ENCODE measurements around the gene OXER1. TPM values are rescaled to one million over a fixed set of nuclear protein-coding genes. Genes with fewer than 3 reads are reported as not detected.

Gene OXER1
- total RNA-seq, 2 experiments from 2014 or later, result not detected

DNA sequence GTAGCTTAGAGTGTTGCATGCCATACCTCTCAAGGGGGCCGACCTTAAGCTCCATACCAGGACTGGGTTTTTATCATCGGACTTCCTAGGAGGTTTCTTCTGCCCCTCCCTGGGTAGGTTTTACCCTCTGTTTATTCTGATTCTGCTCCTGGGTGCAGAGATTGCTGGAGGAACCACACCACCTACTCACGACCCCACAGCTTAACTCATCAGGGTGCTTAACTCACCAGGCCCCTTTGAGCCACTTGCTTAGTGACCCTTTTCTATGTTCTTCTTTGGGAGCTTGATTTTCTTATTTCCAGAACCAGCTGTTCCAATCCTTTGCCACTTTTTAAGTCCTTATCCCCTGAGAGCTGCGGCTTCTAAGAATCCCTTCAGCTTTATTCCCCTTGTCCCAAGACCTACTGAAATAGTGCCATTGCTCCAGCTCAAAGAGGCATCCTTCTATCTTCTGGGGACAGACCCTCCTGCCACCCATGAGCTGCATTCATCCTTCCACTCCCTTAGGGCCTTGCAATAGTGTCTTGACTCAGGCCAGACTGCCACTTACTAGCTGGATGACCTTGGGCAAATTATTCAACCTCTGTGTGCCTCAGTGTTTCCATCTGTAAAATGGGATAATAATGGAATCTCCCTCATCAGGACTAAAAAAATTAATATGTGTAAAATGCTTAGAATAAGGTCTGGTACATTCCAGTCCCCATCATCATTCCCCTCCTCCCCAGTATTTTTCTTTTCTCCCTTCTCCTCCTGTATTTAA, 5.8 kb downstream of the OXER1 start:
- Mint-ChIP-seq H3K27me3 (no peaks in the 10 kb centered on the region), H3K4me3 (no peak overlapping the region), H3K9me3 (no peaks in the 10 kb centered on the region), H3K27ac (no peak overlapping the region), H3K36me3 (no peaks in the 10 kb centered on the region), H3K4me1 (peaks cover 14% of the 10 kb centered on the region)
- POLR2A ChIA-PET, result no interaction called here
- no peak for DNase-seq
- ATAC-seq (ENCODE audit: low read depth), result no peak

DNA sequence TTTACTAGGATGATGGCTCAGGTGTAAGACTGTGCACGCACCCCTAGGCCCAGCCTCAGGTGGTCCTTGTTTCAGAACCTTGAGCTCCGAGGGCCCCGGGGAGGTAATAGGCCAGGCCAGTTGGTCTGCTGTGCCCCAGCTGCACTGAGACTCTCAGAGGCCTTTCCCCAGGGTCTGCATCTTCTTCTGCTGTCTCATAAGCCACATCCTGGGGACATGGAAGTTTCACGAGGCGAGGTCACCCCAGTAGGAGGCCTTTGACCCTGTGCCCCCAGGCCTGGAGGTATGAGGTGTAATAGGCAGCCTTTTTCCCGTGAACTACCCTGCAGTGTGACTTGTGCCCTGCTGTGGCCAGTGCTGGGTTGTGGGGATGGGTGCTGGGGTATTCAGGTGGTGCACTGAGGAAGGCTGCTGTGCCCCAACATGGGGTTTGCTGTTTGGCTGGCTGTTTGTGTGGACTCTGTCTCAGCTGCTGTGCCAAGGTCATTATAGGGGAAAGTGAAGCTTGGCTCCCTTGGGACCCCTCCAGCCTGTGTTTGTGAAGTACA, 6.9 kb downstream of the OXER1 start:
- peaks cover 13% of the 10 kb centered on the region for H3K4me1 Mint-ChIP-seq

DNA sequence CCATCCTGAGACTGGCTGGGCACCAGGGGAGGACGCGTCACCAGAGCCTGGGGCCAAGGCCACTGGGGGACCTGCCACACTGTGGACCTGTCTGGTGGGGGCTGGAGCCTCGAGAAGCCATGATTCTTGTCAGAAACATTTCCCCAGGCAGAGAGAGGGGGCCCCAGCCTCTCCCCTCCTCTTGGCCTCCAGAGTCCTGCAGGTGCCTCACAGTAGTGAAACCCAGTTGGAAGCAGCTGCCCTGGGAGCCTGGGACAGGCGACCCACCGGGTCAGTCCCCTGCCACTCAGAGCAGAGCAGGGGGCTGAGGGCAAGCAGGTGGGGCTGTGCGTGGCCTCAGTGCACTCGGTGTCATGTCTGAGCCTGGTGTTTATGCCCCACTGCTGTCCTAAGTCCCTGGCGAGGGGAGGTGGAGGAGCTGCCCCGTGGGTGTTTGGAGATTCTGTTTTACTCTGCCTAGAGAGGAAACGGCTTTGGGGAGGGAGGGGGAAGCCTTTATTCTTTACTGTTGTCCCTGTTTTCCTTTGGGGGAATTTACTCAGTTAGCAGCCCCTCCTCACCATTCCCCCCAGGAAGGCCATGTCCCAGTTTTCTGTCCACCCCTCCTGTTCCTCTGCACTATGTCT, 7.7 kb downstream of the OXER1 start:
- DNase-seq (no peak), ATAC-seq (ENCODE audit: low read depth) (no peak)
- no peaks in the 10 kb centered on the region for H3K27me3 Mint-ChIP-seq
- peaks cover 13% of the 10 kb centered on the region for H3K4me1 Mint-ChIP-seq
- H3K36me3 Mint-ChIP-seq, result no peaks in the 10 kb centered on the region
- no peak overlapping the region for H3K27ac Mint-ChIP-seq
- no peak overlapping the region for H3K4me3 Mint-ChIP-seq
- POLR2A ChIA-PET, result no interaction called here
- no peaks in the 10 kb centered on the region for H3K9me3 Mint-ChIP-seq

More for the DNA sequence above, 6.9 kb downstream of the OXER1 start:
- no peak for DNase-seq
- Mint-ChIP-seq H3K36me3 (no peaks in the 10 kb centered on the region), H3K9me3 (no peaks in the 10 kb centered on the region), H3K4me3 (no peak overlapping the region), H3K27me3 (no peaks in the 10 kb centered on the region), H3K27ac (no peak overlapping the region)
- ATAC-seq (ENCODE audit: low read depth), result no peak
- POLR2A ChIA-PET, result no interaction called here

DNA sequence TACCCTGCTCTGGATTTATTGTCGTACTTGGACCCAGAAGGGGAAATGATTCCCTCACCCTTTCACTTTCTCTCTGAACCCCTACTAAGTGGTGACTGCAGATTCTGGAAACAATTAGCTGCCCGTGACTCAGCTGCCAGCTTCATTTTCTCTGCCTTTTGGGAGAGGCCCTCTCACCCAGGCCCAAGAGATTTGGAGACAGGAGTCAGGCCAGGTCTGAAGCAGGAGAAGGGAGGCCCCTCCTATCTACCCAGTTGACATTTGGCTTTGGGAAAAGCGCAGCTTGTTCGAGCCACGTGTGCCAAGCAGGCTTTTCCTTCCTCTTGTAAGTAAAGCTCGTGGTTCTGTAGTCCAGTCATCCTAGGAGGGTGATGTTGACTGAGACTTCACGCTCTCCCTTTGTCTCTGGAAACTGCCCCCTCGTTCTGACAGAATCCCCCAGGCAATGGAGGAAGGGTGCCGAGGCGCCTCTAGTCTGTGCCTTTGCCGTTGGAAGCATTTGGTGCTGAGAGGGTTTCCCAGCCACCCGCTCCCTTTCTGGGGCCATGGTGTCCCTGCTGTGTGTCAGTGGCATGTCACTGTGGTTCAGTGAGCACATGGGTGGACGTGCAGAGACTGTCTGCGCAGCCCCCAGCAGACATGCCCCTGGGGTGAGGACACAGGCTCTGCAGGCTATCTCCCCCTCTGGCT, 8.6 kb downstream of the OXER1 start:
- ATAC-seq (ENCODE audit: low read depth) (no peak), DNase-seq (no peak)
- POLR2A ChIA-PET, result no interaction called here

DNA sequence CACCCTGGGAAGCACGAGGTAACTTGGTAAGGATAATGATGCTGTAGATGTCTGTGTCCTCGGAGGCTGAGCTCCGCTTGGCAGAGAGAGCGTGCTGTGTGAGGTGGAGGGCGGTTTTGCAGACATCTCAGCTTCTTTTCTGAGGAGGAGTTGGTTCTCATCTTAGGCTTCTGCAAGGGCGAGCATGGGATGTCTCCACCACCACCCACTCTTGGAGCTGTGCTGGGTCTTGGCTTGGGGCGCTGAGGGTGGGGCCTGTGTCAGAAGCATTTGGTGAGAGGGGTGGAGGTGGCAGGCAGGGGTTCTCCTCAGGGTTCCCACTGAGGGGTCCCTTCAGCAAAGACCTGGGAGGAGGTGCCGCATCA, 9.2 kb downstream of the OXER1 start:
- Mint-ChIP-seq H3K27me3 (no peaks in the 10 kb centered on the region), H3K9me3 (no peaks in the 10 kb centered on the region), H3K36me3 (no peaks in the 10 kb centered on the region), H3K4me3 (no peak overlapping the region), H3K4me1 (peaks cover 13% of the 10 kb centered on the region), H3K27ac (no peak overlapping the region)
- no peak for DNase-seq
- POLR2A ChIA-PET, result no interaction called here
- no peak for ATAC-seq (ENCODE audit: low read depth)

More for the DNA sequence above, 8.6 kb downstream of the OXER1 start:
- Mint-ChIP-seq H3K27me3 (no peaks in the 10 kb centered on the region), H3K4me3 (no peak overlapping the region), H3K27ac (no peak overlapping the region), H3K9me3 (no peaks in the 10 kb centered on the region), H3K36me3 (no peaks in the 10 kb centered on the region), H3K4me1 (peaks cover 13% of the 10 kb centered on the region)

DNA sequence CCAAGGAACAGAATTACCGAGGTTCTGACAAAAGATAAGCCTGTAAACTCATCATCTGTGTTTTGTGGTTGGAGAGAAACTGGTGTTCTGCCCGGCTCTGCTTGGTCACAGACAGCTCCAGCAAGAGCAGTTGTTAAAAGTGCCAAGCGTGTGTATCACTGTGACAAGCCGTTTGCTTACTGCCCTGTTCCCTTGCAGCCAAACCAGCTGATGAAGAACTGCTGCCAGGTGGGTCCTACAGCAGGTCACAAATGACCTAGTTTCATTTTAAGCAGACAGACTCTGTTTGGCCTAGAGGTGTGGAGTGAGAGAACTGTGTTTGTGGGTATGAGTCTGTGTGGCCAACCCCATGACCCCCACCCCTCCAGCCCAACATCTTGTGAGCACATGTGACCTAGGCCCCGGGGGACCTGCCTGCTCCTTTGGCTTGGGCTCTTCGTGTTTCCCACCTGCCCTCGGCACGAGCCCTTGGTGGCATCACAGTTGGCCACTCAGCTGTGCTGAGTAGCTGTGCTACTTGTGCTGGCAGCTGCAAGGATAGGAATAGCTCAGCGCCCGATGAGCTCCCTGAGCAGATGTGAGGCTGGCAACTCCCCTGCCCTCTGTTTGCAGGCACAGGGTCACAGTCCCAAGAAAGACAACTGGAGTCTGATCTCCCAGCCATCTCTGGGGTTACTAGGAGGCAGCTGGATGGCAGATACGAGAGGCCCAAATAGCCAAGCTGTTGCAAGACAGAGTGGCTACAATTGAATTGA, 9.7 kb downstream of the OXER1 start:
- H3K27ac Mint-ChIP-seq, result no peak overlapping the region
- H3K9me3 Mint-ChIP-seq, result no peaks in the 10 kb centered on the region
- no peaks in the 10 kb centered on the region for H3K36me3 Mint-ChIP-seq
- H3K4me1 Mint-ChIP-seq, result peaks cover 13% of the 10 kb centered on the region
- POLR2A ChIA-PET, result no interaction called here
- DNase-seq (no peak), ATAC-seq (ENCODE audit: low read depth) (no peak)
- no peaks in the 10 kb centered on the region for H3K27me3 Mint-ChIP-seq
- no peak overlapping the region for H3K4me3 Mint-ChIP-seq

DNA sequence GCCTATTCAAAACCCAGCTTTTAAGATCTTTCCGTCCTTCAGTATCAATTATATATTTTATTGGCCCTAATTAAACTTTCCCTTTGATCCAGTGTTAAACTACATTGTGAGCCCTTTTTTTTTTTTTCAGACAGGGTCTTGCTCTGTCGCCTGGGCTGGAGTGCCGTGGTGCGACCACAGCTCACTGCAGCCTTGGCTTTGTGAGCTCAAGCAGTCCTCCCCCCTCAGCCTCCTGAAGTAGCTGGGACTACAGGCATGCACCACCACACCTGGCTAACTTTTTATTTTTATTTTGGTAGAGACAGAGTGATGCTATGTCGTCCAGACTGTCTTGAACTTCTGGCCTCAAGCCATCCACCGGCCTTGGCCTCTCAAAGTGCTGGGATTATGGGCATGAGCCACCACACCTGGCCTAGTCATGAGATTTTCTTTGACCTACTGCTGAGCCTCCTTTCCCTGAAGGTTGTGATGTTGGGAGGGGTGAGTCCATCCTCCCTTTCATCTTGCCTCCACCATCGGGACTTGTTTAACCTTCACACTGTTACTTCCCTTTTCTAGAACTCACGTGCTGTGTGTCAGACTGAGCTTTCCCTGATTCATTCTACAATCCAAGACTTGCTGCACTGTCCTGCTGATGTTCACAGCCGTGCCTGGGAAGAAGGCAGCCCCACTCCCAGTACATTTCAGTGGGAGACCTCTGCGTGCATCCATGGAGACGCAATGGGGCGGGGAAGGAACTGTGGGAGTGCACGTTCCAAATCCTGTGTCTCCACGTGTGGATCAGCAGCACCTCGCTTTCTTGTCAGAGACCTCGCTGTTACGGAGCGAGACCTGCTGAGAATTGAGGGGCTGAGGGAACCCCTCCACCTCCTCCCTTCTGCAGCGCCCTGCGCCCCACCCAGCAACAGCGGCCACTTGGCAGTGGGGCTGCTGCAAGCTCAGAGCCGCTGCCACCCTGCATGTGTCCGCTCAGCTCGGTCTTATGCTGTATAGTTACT, 10.8 kb downstream of the OXER1 start:
- Mint-ChIP-seq H3K9me3 (no peaks in the 10 kb centered on the region), H3K27ac (no peak overlapping the region), H3K4me1 (peaks cover 13% of the 10 kb centered on the region), H3K4me3 (no peak overlapping the region), H3K36me3 (peaks cover 2% of the 10 kb centered on the region), H3K27me3 (no peaks in the 10 kb centered on the region)
- POLR2A ChIA-PET, result no interaction called here
- DNase-seq, result no peak
- no peak for ATAC-seq (ENCODE audit: low read depth)

DNA sequence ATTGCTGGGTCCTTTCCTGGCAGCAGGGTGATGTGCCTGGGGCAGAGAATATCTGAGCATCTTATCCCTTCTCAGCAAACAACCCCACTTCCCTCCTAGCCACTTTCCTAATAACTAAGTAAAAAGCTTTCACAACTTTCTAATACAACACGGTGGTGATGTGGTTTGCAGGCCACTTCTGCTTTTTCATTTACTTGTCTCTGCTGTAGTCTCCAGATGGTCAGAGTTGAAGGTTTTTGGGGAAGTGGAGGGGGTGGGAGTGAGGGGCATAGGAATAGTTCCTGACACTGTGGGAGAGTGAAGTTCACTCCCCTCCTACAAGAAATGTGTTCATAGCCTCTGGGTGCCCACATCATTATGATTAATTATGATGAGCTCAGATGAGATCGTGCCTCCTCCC, 11.6 kb downstream of the OXER1 start:
- ATAC-seq (ENCODE audit: low read depth), result no peak
- Mint-ChIP-seq H3K4me3 (no peak overlapping the region), H3K27ac (no peak overlapping the region), H3K27me3 (no peaks in the 10 kb centered on the region), H3K4me1 (peaks cover 12% of the 10 kb centered on the region), H3K9me3 (no peaks in the 10 kb centered on the region), H3K36me3 (peaks cover 2% of the 10 kb centered on the region)
- POLR2A ChIA-PET, result no interaction called here
- DNase-seq, result no peak

DNA sequence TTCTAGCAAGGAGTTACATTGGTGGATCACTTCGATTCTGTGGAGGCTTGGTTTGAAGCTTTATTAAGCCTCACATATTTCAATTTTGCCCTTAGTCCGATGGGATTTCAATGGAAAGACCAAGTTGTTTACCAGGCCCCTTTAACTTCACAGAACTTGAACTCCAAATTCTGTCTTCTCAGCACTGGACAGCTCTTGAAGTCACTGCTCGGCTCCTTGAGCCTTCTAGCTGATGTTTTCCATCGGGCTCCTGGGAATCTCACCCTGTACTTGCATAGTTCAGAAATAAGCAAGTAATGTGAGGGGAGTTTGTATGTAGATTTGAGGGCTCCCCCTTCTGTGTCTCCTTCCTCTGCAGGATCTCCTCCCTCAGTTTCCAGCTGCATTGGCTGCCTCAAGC, 15.1 kb downstream of the OXER1 start:
- POLR2A ChIA-PET, result no interaction called here
- Mint-ChIP-seq H3K36me3 (peaks cover 2% of the 10 kb centered on the region), H3K27me3 (no peaks in the 10 kb centered on the region), H3K4me3 (no peak overlapping the region), H3K27ac (no peak overlapping the region), H3K4me1 (peaks cover 2% of the 10 kb centered on the region), H3K9me3 (no peaks in the 10 kb centered on the region)
- DNase-seq, result no peak
- ATAC-seq (ENCODE audit: low read depth), result no peak

DNA sequence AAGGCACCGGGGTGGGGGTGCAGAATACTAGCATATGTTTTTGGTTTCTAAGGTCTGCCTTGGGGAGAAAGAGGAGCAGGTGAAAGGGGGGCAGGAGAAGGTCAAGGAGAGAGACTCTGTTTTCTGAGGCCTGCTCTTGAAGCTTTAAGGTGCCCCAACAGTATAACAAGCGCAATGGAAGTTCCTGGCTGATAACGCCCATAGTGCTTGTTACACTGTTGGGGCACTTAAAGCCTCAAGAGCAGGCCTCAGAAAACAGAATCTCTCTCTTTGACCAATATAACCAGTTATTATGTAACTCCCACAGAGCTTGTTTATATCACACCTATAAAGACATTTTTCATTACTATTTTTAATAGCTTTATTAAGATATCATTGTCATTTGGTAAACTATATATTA, 16.5 kb downstream of the OXER1 start:
- Mint-ChIP-seq H3K4me3 (no peak overlapping the region), H3K27ac (no peak overlapping the region), H3K36me3 (peaks cover 10% of the 10 kb centered on the region), H3K9me3 (no peaks in the 10 kb centered on the region), H3K4me1 (no peaks in the 10 kb centered on the region), H3K27me3 (no peaks in the 10 kb centered on the region)
- DNase-seq (no peak), ATAC-seq (ENCODE audit: low read depth) (no peak)
- POLR2A ChIA-PET, result no interaction called here

DNA sequence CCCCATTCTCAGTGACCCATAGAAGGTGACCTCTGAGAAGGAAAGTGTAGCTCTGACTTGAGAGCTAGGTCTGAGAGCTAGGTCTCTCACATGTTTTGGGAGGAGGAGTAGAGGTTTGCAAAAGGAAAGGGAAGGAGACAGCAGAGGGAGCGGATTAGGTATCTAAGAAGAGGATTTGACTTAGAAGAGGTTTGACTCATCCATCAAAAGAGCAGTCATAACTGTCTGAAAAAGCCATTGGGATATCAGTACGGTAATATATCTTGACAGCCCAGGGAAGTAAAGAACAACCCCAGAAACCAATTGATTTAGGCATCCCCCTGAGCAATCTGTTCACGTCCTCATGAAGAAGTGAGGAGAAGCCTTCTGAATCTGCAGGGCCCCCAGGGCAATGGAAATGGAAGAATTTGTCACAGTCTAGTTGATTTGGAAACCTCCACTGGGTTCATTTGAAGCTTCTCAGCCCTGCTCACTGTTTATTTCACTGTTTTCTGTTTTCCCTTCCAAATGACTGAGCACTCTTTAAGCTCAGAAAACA, 19.3 kb downstream of the OXER1 start:
- Mint-ChIP-seq H3K27ac (no peak overlapping the region), H3K36me3 (peaks cover 31% of the 10 kb centered on the region), H3K27me3 (no peaks in the 10 kb centered on the region), H3K4me1 (peaks cover 5% of the 10 kb centered on the region), H3K9me3 (peaks cover 3% of the 10 kb centered on the region), H3K4me3 (no peak overlapping the region)
- no peak for DNase-seq
- POLR2A ChIA-PET, result no interaction called here
- ATAC-seq (ENCODE audit: low read depth), result no peak

DNA sequence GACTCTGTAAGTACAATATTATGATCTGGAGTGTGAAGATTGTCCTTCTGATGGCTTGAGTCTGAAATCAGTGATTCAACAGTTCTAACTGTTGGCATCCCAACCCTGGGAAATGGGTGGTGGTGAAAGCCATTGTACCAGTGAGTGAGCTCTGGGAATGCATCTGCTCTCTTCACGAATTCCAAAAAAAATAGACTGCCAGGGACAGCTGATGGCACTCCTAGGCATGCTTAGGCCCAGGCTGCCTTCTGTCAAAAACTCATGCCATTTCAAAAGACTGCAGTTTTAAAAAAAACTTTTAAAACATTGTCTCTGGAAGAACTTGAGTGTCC, 20.3 kb downstream of the OXER1 start:
- Mint-ChIP-seq H3K27ac (no peak overlapping the region), H3K4me1 (peaks cover 5% of the 10 kb centered on the region), H3K9me3 (peaks cover 4% of the 10 kb centered on the region), H3K36me3 (peaks cover 35% of the 10 kb centered on the region), H3K4me3 (no peak overlapping the region), H3K27me3 (no peaks in the 10 kb centered on the region)
- POLR2A ChIA-PET, result no interaction called here
- DNase-seq (no peak), ATAC-seq (ENCODE audit: low read depth) (no peak)

Measured in activated naive CD8-positive, alpha-beta T cell treated with anti-CD3 and anti-CD28 coated beads, Interleukin-2, amount 10 ng/mL, durations not matched to agents 7 days and 5 days (primary cell).